HG03457 (cell line): ENCODE results near the gene GPI.
"Not testable (repeated sequence)": the region's sequence is repeated elsewhere in the genome, so short reads cannot be mapped to it uniquely, and the experiment has no call there.

ENCODE experiments used
- ATAC-seq: cut with Tn5 transposase; IDR thresholded peaks from one replicate; pipeline ENCODE4 v1.9.1; 2021; ENCODE audit warnings: moderate number of reproducible peaks; ENCODE audit not compliant: unreplicated experiment

The GPI gene

DNA sequence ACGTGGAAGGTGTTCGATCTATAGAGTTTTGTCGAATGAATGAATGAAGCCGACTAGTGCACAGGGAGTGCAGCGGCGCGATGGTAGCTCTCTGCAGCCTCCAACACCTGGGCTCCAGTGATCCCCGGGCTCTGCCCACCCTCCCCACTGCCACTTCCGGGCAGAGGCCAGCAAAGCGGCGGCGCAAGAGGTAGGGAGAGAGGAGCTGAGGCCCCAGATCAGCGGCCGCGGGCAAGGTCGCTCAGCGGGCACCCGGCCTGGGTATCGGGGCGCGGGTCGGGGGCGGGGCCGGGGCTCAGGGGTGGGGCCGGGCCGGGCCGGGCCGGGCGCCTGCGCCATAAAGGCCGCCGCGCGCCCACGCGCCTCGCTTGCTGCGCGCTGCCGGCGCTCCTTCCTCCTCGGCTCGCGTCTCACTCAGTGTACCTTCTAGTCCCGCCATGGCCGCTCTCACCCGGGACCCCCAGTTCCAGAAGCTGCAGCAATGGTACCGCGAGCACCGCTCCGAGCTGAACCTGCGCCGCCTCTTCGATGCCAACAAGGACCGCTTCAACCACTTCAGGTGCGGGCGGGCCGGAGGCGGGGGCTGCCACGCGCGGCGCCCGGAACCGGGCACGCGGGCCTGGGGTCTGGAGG, at the start of gene GPI:
GPI (plus strand) TSS at position 367 of the 633 bp plus-strand sequence; CDS start at position 438, 71 bp downstream.
- ATAC-seq, result peak; percentile 49

DNA sequence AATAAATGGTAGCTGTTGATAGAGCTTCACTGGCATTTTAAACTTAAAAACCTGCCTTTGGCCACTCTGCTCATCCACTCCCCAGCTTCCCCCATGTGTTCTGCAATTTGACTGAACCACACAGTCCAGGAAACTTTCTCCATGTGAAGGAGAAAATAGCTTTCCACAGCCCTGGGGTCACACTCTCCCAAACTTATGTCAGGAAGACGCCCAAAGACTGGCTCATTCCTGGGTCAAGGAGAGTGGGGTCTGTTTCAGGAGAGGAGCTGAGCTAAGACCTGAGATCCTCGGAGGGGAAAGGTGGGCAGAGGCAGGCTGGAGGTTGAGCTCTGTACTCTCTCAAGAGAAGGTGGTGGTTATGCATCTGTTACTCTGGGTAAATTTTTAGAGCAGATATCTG, 48.7 kb upstream of the GPI start:
- ATAC-seq, result no peak

DNA sequence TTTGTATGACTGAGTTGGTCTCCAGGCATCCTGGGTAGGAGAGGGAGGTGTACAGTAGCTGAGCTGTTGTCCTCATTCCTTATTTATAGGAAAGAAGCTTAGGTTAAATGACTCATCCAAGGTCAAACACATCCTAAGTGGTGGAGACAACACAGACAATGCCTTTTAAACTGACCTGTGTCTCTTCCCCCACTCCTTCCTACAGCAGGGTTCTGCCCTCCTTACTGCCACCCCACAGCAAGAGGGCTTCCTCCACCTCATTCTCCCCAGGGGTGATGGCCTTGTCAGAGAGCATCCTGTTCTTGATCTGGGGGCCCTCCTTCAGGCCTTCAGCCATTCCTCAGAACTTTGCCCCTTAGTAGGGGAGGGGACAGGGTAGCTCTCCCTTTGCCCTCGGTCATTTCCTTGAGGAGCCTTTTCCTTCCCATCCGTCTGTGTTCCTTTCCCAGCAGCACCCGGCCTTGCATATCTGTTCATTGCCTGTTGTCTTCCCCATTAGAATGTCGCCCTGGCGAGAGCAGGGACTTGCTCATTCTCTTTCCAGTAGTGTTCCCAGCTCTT, 48.2 kb upstream of the GPI start:
- no peak for ATAC-seq

DNA sequence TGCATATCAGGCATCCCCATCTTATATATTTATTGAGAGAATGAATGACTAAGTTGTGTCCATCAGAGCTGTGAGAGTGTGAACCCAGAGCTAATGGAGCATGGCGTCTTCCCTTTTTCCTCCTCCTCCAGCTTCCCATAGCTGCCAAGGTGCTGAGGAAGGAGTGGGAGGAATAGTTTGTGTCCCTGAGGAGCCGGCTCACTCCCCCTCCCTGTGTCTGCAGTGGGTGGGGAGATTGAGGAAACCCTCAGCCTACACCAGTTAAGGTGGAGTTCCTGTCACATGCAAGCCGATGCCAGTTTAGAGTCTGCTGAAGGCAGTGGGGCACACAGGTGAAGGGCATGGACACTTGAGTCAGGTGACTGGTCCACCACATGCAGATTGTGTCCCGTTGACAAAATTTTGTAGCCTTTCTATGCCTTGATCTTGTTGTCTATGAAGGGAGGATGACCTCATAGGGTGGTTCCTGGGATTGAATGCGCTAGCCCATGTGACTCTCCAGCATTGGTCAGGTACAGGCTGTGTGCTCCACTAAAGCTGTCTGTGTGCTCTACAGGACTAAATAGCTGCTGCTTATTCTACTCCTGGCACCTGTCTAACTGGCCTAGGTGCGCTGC, 47.6 kb upstream of the GPI start:
- no peak for ATAC-seq

DNA sequence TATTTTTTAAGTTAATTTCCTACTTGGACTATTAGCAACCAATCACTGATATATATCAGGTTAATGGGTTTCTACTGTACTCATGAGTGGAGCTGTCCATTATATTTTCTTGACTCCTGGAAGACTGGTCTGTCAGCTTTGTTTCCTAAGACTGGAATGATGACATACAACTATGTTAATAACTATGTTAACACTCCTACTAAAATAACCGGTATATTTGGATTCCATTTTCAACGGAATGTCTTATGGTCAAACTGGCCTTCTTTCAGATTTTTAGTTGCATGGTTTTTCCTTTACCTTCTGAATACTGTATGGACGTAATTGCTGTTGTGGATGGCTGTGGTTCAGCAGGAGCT, 45.8 kb upstream of the GPI start:
- ATAC-seq, result no peak

DNA sequence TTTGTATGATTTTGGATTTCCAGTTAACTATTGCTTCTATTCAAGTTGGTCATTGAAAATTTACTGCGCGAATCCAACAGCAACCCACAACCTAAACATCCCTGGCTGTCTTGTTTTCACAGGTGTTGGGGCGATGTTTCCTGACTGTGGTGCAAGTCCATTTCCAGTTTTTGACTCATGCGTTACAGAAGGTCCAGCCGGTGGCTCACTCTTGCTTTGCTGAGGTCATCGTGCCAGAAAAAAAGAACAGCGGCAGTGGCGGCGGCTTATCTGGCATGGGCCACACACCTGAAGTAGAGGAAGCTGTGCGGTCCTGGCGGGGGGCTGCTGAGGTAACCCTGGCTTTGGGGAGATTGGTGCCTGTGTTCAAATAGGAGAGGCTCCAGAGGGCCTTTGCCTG, 45.2 kb upstream of the GPI start:
- no peak for ATAC-seq

DNA sequence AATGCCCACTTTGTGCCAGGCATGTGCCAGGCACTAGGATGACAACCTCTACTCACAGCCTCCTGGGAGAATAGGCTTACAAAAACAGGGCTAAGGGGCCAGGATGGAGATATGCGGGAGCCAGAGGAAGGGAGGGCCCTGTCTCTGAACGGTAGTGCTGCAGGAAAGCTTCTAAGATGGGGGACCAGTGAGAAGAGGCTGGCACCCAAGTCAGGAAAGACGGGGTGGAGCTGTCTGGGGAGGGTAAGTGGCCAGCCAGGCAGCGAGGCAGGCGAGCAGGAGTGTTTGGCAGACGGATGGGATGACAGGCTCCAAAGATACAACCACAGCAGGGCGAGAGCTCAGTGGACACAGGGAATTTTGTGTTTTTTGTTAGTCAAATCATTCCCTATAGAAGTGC, 44.7 kb upstream of the GPI start:
- no peak for ATAC-seq

DNA sequence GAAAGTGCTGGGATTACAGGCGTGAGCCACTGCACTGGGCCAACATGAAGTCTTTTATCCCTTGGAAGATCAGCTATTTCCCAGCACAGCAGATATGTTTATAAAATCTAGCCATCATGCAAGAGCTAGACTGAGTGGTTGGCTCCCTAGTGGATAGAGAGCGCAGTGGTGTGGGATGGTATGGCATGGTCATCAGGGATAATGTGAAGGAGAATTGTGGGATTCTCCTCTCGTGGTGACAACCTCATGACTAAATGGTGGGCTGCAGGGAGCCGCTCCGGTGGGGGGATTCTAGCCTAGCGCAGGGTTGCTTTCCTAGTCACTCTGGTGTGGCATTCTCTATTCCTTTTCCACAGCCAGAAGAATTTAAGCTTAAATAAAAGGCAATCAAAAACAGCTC, 43.3 kb upstream of the GPI start:
- no peak for ATAC-seq

DNA sequence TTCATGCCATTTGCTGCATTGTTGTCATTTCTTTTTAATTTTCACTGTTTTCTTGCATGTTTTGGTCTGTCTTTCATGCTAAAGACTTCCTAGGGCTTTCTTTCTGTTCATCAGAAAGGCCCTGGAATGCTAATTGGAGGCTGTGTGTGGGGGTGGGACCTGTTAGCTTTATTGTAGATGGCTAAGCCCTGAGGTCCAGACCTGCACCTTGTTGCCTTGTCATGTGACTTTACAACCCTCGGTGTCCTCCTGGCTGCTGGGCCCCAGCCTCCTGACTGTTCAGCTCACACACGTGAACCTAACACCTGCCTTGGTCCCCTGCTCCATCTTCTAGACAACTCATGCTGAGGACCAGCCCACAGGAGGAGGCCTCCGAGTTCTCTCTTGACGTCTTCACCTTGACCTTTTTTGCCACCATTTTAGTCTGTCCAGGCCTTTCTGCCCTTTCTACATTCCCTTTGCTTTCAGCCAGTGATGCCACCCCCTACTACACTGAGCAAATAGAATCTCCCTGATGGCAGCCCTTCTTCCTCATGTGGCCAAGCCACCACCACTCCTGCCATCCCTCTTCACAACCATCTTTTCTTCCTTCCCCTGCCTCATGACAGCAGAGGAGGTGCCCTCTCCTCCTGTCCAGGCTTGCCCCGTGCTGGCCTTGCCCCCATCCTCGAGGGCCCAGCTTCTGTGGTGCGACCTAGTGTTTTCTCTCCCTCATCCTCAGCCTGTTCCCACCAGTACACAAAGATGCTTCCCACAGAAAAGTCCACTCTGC, 41.4 kb upstream of the GPI start:
- no peak for ATAC-seq

DNA sequence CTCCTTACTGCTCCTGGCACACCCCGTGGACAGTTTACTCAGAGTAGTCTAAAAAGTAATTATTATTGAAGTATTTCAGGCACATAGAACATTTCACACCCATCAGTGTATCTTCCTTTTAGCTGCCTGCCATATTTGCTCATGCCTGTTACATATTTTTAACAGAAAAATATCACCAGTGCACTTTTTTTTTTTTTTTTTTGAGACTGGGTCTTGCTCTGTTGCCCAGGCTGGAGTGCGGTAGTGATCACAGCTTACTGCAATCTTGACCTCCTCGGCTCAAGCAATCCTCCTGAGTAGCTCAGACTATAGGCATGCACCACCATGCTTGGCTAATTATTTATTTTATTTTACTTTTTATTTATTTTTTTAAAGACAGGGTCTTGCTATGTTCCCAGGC, 40.7 kb upstream of the GPI start:
- ATAC-seq, result no peak

DNA sequence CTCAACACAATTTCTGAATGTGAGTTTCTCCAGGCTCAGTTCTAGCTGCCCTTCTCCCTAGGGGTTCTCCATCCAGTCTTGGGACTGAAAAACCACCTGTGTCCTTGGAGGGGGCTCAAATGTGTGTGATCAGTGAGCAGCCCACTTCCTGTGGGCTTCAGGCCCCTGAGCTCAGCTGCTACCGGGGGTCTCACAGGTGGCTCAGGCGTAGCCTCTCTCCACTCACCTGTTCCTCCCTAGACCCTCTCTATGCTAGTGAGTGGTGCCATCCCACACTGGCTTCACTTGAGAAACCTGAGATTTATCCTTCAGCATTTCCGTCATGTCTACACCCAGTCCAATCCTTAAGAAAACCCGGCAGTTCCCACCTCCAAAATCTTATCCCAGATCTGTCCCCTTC, 39.8 kb upstream of the GPI start:
- no peak for ATAC-seq

DNA sequence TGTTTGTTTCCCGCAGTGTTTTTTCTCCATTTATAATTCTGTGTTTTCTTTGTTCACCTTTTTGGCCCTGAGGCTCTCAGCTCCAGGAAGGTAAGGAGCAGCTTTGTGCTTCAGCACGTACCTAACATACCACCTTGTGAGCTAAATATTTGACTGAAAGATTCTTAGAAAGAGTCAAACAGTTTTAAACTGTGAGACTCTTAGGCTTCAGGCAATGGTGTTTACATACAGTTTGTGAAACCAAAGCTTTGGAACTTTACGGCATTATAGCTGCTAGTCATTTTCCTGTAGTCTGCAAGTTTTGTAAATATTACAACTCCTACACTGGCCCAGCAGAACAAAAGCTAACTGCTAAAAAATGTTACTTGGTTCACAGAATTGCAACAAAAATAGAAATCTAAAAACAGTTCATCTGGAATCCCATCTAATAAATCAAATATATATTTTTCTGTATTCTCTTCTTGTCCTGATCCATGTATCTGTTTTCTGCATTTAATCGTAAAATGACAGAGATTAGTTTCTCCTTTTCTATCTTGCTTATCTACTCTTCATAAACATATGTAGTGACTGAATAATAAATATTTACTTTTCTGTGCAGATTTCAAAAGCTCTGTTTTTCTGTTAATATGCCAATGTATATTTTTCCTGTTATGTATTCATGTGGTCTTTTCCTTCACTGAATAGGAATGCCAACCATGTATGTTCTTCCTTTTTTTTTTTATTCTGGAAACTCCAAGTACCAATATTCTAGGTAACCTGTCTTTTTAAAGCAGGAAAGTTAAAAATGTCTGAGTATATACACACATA, 38.8 kb upstream of the GPI start:
- no peak for ATAC-seq

DNA sequence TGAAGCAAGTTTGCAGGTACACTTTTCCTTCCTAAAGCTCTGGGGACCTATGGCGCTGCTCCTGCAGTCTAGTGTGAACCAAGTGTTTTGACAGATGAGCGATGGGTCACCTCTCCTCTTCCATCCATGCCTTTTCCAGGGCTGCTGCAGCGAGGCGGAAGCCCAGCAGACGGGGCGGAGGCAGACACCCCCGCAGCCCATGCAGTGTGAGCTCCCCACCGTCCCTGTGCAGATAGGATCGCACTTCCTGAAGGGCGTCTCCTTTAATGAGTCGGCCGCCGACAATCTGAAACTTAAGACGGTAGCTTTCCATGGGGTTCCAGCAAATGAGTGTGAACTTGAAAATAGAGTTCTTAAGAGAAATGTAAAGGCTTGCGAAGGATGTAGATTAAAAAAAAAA, 37.1 kb upstream of the GPI start:
- no peak for ATAC-seq

DNA sequence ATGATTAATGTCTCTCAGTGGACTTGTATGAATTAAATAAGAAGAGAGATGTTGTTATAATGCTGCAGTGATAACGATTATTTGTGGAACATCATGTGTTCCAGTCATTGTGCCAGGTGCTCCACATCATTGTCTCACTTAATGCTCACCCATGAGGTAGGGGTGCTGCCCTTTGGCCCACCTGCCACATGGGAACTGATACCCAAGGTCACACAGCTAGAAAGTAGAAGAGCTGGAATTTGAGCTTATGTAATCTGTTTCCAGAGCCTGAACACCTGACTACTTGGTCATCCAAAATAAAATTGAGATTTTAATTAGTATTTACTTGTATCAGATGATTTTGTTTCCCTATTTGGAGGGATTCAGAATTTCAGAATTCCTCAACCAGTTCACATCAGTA, 36.0 kb upstream of the GPI start:
- no peak for ATAC-seq

DNA sequence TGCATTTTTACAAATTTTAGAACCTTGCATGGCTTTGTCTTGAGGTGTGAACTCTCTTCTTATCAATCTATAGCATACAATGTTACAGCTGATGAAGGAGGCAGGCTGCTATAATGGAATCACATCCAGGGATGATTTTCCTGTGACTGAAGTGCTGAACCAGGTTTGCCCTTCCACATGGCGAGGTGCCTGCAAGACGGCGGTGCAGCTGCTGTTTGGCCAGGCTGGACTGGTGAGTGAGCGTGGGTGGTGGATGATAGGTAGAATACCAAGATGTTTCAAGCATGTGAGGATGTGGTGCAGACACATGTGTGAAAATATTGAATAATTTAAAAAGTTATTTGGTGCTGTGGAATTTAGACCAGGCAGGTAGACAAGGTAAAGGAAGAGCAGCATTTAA, 34.9 kb upstream of the GPI start:
- no peak for ATAC-seq

DNA sequence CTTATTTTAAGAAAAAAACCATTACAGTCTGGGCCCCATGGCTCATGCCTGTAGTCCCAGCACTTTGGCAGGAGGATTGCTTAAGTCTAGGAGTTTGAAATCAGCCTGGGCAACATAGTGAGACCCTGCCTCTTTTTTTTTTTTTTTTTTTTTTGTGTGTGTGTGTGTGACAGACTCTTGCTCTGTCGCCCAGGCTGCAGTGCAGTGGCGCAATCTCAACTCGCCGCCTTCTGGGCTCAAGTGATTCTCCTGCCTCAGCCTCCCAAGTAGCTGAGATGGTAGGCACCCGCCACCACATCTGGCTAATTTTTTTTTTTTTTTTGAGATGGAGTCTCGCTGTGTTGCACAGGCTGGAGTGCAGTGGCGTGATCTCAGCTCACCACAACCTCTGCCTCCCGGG, 34.4 kb upstream of the GPI start:
- ATAC-seq, result not testable (repeated sequence)

DNA sequence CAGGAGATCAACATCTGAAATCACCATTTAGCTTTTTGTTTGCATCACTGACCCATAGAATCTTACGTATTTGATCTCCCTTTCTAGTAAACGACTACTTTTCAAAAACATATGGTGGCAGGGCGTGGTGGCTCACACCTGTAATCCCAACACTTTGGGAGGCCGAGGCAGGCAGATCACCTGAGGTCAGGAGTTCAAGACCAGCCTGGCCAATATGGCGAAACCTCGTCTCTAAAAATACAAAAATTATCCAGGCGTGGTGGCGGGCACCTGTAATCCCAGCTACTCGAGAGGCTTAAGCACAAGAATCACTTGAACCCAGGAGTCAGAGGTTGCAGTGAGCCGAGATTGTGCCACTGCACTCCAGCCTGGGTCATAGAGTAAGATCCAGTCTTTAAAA, 33.4 kb upstream of the GPI start:
- ATAC-seq, result not testable (repeated sequence)

DNA sequence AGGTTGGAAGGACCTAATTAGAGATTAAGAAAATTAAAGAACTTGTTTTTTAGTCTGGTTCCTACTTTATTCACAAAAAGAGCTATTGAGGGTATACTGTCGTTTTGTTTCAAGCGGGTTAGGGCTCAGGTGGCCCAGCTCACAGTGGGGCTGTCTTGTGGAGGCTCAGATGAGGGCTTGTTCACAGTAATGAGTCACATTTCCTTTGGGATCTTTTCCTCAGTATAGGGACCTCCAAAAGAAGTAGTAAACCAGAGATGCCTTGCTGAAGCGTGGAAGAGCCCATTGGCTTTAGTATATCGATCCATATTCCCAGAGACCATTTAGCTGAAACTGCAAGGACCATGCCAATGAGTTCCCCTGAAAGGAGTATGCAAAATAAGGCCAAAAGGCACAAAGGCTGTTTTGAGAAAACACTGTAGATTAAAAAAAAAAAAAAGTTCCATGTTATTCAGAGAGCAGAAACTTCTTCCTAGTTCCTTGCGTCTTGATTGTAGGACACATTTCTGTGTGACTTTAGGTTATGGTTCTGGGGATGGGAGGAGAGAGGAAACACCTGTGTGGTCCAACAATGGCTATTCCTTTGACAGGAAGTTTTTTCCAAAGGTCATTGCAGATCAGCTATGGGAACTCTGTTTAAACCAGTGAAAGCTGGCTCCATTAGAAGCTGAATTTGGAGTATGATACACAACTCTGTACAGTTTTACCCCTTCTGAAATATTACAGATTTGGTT, 32.8 kb upstream of the GPI start:
- ATAC-seq, result no peak

DNA sequence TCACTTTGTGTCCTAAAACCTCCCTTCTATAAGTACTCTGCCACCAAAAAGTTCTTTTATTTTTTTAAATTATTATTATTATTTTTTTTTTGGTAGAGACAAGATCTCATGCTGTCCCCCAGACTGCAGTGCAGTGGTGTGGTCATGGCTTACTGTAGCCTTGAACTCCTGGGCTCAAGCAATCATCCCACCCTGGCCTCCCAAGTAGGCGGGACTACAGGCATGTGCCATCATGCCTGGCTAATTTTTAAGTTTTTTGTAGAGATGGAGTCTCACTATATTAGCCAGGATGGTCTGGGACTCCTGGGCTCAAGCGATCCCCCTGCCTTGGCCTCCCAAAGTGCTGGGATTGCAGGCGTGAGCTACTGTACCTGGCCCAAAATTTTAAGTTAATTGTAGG, 29.1 kb upstream of the GPI start:
- no peak for ATAC-seq

DNA sequence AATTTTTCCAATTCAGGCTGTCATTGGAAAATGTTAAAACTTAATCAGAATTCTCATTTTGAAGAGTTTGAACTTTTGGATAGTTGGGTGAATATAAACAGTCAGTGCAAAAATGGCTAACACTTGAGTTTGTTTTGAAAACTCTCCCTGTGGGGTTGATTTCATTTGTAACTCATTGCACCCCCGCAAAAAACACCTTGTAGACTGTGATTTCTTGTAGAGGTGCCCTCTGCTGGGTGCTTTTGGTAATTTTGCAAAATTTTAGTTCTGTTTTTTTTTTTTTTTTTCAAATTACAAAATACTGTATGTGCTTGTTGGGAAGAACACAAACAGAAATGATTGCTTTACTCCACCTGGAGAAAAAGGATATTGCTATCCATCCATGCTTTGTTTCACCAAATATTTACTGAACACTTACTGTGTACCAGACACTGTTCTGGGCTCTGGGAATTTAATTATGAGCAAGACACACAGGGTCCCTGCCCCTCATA, 28.2 kb upstream of the GPI start:
- ATAC-seq, result no peak
